RWPE2 (cell line): ENCODE measurements around the gene TNS3.
A peak's percentile ranks its signal among the peaks of the same experiment; 100 is the strongest.

Source experiments
- ATAC-seq: fragments of 200-7000 bp; cut with Tn5 transposase; 3 replicates; pipeline ENCODE4 v1.9.1; 2021; ENCODE audit warnings: low read depth
- DNase-seq: peaks from one replicate; pipeline ENCODE4 v3.0.0-alpha.2; 2020; ENCODE audit warnings: low spot score
- H3K27ac ChIP-seq: fragments of 450-650 bp; 2 replicates; pipeline ENCODE4 v1.5.1; 2017; ENCODE audit warnings: mild to moderate bottlenecking; ENCODE audit not compliant: poor library complexity, severe bottlenecking
- H3K27me3 ChIP-seq: fragments of 250-450 bp; sonication (Bioruptor Pico); 2 replicates; pipeline ENCODE4 v1.5.1; 2021; ENCODE audit warnings: mild to moderate bottlenecking, moderate library complexity; ENCODE audit not compliant: insufficient read depth, poor library complexity, severe bottlenecking
- H3K36me3 ChIP-seq: fragments of 250-450 bp; sonication (Bioruptor Pico); 2 replicates; pipeline ENCODE4 v1.5.1; 2020; ENCODE audit warnings: low read depth, mild to moderate bottlenecking, moderate library complexity
- H3K4me1 ChIP-seq: fragments of 250-450 bp; sonication (Bioruptor Pico); 2 replicates; pipeline ENCODE4 v1.5.1; 2021; ENCODE audit warnings: mild to moderate bottlenecking, moderate library complexity; ENCODE audit not compliant: insufficient read depth, poor library complexity, severe bottlenecking
- H3K4me3 ChIP-seq: fragments of 250-450 bp; sonication (Bioruptor Pico); 2 replicates; pipeline ENCODE4 v1.5.1; 2021; ENCODE audit warnings: mild to moderate bottlenecking, moderate library complexity; ENCODE audit not compliant: severe bottlenecking
- H3K9me3 ChIP-seq: fragments of 250-450 bp; sonication (Bioruptor Pico); 2 replicates; pipeline ENCODE4 v1.5.1; 2021; ENCODE audit warnings: mild to moderate bottlenecking, moderate library complexity; ENCODE audit not compliant: severe bottlenecking
- TF ChIP-seq, protein P1 (sequence below): fragments of 450-650 bp; IDR thresholded peaks from one replicate; pipeline ENCODE4 v1.5.1; 2017; ENCODE audit warnings: mild to moderate bottlenecking, moderate library complexity; ENCODE audit not compliant: poor library complexity, severe bottlenecking

TNS3 gene

DNA sequence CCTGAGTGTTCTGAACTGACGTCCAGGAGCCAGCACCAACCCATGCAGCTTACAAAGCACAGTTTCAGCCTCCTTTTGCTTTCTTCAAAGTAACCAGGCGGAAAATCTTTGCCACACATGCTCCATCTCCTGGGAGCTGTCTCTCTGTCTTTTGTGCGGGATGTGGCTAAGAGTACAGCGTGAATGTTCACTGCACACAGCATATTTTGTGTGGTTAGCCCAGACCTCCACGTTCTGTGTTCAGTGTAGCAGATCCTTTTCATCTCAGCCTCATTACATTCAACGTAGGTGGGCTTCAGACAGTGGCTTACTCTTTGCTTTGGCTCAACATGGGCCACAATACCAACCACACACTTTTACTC lies 200.8 kb downstream of the TNS3 start:
- H3K4me3 ChIP-seq, result no peak overlapping the region
- no peaks in the 10 kb centered on the region for H3K9me3 ChIP-seq
- peaks cover 10% of the 10 kb centered on the region; the same call in 1 of the 2 replicates for H3K36me3 ChIP-seq
- ATAC-seq, result no peak
- no peak for DNase-seq
- TF ChIP-seq, protein P1, sequence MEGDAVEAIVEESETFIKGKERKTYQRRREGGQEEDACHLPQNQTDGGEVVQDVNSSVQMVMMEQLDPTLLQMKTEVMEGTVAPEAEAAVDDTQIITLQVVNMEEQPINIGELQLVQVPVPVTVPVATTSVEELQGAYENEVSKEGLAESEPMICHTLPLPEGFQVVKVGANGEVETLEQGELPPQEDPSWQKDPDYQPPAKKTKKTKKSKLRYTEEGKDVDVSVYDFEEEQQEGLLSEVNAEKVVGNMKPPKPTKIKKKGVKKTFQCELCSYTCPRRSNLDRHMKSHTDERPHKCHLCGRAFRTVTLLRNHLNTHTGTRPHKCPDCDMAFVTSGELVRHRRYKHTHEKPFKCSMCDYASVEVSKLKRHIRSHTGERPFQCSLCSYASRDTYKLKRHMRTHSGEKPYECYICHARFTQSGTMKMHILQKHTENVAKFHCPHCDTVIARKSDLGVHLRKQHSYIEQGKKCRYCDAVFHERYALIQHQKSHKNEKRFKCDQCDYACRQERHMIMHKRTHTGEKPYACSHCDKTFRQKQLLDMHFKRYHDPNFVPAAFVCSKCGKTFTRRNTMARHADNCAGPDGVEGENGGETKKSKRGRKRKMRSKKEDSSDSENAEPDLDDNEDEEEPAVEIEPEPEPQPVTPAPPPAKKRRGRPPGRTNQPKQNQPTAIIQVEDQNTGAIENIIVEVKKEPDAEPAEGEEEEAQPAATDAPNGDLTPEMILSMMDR, result no peak
- H3K4me1 ChIP-seq, result peaks cover 21% of the 10 kb centered on the region
- no peaks in the 10 kb centered on the region for H3K27me3 ChIP-seq
- peak overlapping the region; percentile 49 for H3K27ac ChIP-seq

DNA sequence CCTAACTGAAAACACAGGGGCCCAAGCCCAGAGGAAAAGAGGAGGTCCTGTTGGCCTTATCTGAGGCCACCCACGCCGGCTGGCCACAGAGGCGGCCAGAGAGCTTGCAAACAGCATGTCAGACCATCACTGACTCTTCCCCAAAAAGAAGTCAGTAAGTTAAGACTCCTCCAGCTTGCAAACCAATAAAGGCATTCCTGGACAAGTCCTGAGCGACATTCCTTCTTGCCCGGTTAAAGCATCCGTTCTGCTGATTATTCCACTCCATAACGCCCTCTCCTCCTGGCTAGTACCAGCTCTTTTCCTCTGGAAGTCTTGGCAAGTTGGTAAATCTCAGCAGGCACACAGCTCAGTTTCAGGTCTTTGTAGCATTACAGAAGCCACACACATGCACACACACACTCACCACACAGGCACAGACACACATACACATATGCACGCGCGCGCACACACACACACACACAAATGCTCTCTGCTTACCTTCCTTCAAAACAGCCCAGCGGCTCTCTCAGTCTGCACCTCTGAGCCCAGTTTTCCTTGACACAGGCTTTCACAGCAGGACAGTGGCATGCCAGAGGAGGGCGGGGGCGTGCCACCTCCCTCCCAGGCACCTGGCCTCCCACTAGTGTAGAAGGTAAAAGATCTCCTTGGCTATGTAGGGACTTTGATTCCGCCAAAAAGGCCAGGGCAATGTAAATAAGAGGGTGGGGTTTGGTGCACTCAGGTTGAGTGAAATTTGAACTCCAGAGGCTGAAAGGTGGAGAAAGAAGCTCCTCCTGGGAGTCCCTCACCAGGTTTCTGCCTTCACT lies 201.4 kb downstream of the TNS3 start:
- no peaks in the 10 kb centered on the region for H3K9me3 ChIP-seq
- no peak overlapping the region for H3K4me3 ChIP-seq
- peaks cover 10% of the 10 kb centered on the region; the same call in 1 of the 2 replicates for H3K36me3 ChIP-seq
- no peak for DNase-seq
- TF ChIP-seq, protein P1, result no peak
- H3K27ac ChIP-seq, result peak overlapping the region; percentile 49
- H3K4me1 ChIP-seq, result peaks cover 21% of the 10 kb centered on the region
- H3K27me3 ChIP-seq, result no peaks in the 10 kb centered on the region
- peak; percentile 72 for ATAC-seq

DNA sequence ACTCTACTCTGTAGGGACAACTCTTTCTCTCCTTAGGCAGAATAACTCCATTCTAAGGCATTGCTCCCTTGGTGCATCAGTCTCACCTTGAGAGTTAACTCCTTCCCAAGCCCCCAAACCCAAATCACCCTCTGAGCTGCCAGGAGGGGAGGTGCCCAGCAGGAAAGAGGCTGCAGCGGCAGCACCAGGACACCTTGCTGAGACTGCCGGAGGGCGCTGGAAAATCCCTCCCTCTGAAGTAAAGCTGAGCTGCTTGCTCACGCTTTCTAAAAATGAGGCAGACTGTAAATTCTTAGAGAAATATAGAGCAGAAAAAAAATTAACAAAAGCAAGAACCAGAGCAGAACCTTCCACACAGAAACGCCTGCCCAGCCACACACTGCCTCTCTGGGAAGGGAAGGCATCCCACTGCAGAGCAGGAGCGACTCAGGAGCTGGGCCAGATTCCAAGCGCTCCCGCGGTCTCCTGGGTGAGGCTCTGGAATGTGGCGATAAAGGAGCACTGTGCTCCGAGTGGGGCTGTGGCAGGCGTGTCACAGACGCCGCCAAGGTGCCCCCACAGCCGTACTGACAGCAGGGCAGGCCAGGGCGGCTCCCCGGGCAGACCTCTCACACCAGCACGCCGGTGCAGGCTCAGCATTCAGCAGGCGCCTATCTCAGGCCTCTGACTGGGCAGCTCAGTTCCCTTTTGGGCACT lies 202.1 kb downstream of the TNS3 start:
- DNase-seq, result peak; percentile 75
- Histone ChIP-seq H3K9me3 (no peaks in the 10 kb centered on the region), H3K4me3 (no peak overlapping the region), H3K27ac (peak overlapping the region; percentile 49), H3K27me3 (no peaks in the 10 kb centered on the region), H3K4me1 (peaks cover 21% of the 10 kb centered on the region), H3K36me3 (peaks cover 10% of the 10 kb centered on the region; the same call in 1 of the 2 replicates)
- TF ChIP-seq, protein P1, result no peak
- ATAC-seq, result peak; percentile 89

DNA sequence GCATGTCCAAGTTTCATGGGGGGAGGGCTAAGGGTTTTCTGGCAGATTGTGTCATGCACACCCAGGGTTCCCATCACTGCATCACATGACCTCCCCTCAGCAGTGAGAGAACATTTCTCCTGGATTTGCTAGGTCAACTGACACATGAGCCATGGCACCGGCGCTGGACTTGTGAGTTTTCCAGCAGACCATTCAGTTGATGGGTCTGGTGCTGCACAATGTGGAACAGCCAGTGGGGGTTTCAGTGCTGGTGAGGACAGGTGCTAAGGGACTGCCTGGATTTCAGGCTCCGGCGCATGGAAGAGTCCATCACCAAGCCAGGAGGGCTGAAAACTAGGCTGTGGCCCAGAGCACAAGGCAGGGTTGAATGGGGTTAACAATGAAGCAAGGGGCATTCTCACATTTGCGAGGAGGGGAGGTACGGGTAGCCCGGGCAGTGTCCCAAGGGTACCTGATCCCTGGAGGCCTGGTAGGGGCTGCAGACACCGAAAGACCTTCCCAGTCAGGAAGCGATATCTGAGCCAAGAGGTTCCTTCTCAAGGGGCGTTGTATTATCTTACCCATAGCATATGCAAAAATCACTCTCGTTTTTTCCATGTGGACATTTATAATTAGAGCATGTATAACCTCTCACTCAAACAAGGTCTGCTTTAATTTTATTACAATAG lies 203.0 kb downstream of the TNS3 start:
- no peak overlapping the region for H3K27ac ChIP-seq
- H3K36me3 ChIP-seq, result peaks cover 10% of the 10 kb centered on the region; the same call in 1 of the 2 replicates
- no peak for ATAC-seq

More for the DNA sequence above, 203.0 kb downstream of the TNS3 start:
- TF ChIP-seq, protein P1, result no peak
- DNase-seq, result peak; percentile 35
- H3K27me3 ChIP-seq, result no peaks in the 10 kb centered on the region
- H3K4me3 ChIP-seq, result no peak overlapping the region
- H3K9me3 ChIP-seq, result no peaks in the 10 kb centered on the region
- peaks cover 21% of the 10 kb centered on the region for H3K4me1 ChIP-seq
